Lower leg skin (tissue), 4 donors: Measurements from ENCODE around the gene RPTOR. TPM values are rescaled to one million over a fixed set of nuclear protein-coding genes. Genes with fewer than 3 reads are reported as not detected.

Experiments used
- DNase-seq, 2 donors: peaks; one replicate each; pipeline ENCODE4 v3.0.0-alpha.2; 2019; ENCODE audit warnings: low spot score in 2 of 2
- H3K4me3 ChIP-seq: fragments of 200-600 bp; sonication (generic); 2 replicates; pipeline ENCODE4 v1.5.1; 2017; ENCODE audit warnings: mild to moderate bottlenecking, low read depth; ENCODE audit not compliant: poor library complexity, severe bottlenecking
- POLR2A ChIP-seq, 2 donors: fragments of 450-650 bp; IDR thresholded peaks; one replicate each; pipeline ENCODE4 v1.6.1; 2016 to 2017; ENCODE audit warnings: antibody characterized with exemption in 2 of 2, mild to moderate bottlenecking in 1 of 2, moderate library complexity in 1 of 2
- WGBS, 2 donors: methylation state at CpG; one replicate each; pipeline ENCODE4 v1.1.5; 2018; 5-methylcytosine and 5-hydroxymethylcytosine counted together
- intact Hi-C: fragments of 100-400 bp; cut with DNase I; formaldehyde crosslinking; loops from one replicate; pipeline ENCODE4 v1.15.0; 2023; ENCODE audit warnings: low total_unique reads
- total RNA-seq, 4 donors: library from RNA; depleted of rRNA; stranded (reverse); fragments of >200 nt; gene quantifications; one replicate each; pipeline ENCODE4 v1.1.0, GENCODE V29; 2016
- TF ChIP-seq, protein P1 (sequence below), 3 donors: fragments of 450-650 bp; IDR thresholded peaks; one replicate each; pipeline ENCODE4 v1.5.1; 2016; ENCODE audit warnings: antibody characterized with exemption in 3 of 3, mild to moderate bottlenecking in 3 of 3, moderate library complexity in 2 of 3

The RPTOR gene
- total RNA-seq, 4 donors from 2014 or later = 30.7 to 68.2 (median 39.8) TPM

DNA sequence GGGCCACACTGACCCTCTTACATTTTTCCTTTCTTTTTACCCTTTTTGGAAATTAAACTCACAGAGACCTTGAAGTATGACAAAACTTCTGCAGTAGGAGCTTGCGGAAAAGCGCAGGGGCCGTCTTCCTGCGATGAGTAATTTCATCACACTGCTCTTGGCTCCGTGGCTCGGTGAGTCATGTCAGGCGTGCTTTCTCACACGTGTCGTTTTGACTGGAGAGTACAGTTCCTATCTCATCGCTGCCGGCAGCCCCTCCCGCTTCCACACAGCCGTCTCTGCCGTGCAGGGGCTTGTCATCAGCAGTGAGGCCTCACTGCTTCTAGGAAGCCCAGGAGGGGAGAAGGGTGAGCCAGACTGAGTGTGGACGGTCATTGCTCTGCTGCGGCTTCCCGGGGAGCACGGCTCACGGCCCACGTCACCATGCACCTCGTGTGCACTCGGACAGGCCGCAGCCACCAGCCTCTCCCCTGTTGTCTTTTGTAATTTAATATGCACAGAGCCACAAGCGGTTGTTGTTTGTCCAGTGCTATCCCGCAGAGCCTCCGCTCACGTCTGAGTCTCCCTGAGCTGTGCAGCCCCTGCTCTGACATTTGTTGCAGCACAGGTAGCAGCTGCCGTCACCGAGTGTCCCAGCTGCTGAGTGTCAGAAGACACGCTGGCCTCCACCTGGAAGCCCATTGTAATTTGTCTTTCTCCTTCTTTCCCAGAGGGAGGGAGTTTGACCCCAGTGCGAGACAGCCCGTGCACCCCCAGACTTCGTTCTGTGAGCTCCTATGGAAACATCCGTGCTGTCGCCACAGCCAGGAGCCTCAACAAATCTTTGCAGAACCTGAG lies 347.6 kb downstream of the RPTOR start:
- DNase-seq = peak in 1 of 2 donors; percentile 77
- H3K4me3 ChIP-seq = no peak overlapping the region
- WGBS, 2 donors = 46 to 49% methylated on average over 35 of the region's 35 CpGs
- no peak for TF ChIP-seq POLR2A (IDR thresholded peaks at IDR 0.05)
- TF ChIP-seq, protein P1, sequence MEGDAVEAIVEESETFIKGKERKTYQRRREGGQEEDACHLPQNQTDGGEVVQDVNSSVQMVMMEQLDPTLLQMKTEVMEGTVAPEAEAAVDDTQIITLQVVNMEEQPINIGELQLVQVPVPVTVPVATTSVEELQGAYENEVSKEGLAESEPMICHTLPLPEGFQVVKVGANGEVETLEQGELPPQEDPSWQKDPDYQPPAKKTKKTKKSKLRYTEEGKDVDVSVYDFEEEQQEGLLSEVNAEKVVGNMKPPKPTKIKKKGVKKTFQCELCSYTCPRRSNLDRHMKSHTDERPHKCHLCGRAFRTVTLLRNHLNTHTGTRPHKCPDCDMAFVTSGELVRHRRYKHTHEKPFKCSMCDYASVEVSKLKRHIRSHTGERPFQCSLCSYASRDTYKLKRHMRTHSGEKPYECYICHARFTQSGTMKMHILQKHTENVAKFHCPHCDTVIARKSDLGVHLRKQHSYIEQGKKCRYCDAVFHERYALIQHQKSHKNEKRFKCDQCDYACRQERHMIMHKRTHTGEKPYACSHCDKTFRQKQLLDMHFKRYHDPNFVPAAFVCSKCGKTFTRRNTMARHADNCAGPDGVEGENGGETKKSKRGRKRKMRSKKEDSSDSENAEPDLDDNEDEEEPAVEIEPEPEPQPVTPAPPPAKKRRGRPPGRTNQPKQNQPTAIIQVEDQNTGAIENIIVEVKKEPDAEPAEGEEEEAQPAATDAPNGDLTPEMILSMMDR (IDR thresholded peaks at IDR 0.05) = no peak
- intact Hi-C loops = no loop called here

DNA sequence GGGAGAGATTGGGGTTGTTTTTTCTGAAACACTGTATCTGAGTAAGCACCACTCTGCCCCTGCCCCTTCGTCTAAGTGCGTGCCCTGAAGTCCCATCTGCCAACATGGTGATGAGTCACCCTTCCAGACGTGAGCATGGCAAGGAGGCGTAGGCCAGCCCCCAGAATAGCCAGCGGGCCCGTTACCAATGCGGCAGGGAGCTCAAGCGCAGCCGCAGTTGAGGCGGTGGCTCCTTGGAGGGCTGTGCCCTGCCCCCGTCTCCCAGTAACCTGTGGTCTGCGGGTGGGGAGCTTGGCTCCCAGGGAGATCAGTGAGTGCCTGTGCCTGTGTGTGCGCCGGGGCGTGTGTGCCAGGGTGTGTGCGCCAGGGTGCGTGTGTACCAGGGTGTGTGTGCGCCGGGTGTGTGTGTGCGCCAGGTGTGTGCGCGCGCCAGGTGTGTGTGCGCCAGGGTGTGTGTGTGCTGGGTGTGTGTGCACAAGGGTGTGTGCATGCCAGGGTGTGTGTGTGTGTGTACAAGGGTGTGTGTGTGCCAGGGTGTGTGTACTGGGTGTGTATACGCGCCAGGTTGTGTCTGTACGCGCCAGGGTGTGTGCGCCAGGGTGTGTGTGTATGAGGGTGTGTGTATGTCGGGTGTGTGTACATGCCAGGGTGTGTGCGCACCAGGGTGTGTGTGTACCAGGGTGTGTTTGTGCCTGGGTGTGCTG lies 348.4 kb downstream of the RPTOR start:
- intact Hi-C loops = no loop called here
- DNase-seq = peak in 1 of 2 donors; percentile 31
- TF ChIP-seq, protein P1 (IDR thresholded peaks at IDR 0.05) = no peak
- TF ChIP-seq POLR2A (IDR thresholded peaks at IDR 0.05) = no peak
- 62% methylated on average over 30 to 31 of the region's 31 CpGs for WGBS, 2 donors
- H3K4me3 ChIP-seq = no peak overlapping the region

DNA sequence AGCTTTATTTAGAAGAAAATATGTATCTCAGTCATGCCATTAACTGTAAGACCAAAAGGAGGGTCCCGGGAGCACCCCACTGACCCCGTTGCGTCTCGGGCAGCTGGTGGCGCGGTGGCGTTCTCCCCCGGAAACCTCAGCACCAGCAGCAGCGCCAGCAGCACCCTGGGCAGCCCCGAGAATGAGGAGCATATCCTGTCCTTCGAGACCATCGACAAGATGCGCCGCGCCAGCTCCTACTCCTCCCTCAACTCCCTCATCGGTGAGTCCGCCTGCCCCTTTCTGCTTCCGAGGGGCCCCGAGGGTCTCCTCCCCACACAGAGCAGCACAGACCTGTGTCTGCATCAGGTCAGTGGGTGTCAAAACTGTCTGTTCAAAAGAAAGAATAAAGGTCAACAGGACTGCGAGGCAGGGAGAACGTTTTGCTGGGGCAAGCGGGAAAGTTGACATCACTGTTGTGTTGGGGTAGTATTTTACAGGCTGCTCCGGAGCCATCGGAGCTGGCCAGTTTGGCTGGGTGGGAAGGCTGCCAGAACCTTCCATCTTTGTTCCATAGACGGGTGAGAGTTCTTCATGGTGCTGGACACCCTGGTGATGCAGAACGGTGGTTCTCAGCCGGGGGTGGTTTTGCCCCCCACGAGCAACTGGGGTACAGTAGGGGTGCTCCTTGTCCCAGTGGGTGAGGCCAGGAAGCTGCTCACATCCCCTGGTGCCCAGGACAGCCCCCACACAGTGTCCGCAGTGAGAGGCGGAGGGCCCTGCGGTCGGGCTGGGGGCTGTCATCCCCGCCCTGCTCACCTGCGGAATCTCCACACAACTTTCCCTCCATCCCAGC lies 349.2 kb downstream of the RPTOR start:
- no peak for DNase-seq
- no peak for TF ChIP-seq POLR2A (IDR thresholded peaks at IDR 0.05)
- TF ChIP-seq, protein P1 (IDR thresholded peaks at IDR 0.05) = no peak
- WGBS, 2 donors = 90 to 92% methylated on average over 28 to 31 of the region's 34 CpGs
- no peak overlapping the region for H3K4me3 ChIP-seq
- intact Hi-C loops = no loop called here

DNA sequence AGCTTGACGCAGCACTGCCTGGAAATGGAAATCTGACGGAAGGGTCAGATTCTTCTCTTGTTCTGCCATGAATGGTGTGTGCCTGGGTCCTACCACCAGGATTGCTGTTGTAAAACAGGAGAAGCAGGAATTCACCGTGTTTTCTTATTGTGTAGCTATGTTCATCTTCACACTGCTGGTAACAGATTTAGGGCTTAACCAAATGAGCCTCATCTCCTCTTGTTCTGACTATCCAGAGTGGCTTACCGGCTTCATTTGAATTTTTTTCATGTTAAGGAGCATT lies 349.7 kb downstream of the RPTOR start:
- intact Hi-C loops = no loop called here
- no peak overlapping the region for H3K4me3 ChIP-seq
- WGBS, 2 donors = 80 to 91% methylated on average over 4 of the region's 4 CpGs
- DNase-seq = no peak
- no peak for TF ChIP-seq POLR2A (IDR thresholded peaks at IDR 0.05)
- TF ChIP-seq, protein P1 (IDR thresholded peaks at IDR 0.05) = no peak

DNA sequence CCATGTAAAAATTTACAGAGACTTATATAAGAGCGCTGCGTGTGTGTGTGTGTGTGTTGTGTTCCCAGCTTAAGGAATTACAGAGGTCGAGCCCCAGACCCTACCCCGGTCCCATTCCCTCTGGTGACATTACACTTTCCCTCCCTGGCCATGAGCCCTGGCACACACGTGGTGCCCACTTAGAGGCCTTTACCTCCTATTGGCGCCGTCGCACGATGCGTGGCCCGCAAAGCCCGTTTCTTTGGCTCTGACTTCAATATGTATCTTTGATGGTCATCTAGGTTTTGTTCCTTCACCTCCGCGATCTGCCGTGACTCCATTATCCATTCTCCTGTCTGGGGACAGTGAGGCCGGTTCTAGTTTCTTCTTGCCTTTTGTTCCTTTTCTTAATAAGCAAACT lies 350.1 kb downstream of the RPTOR start:
- WGBS, 2 donors = 93 to 95% methylated on average over 16 of the region's 16 CpGs
- no peak for DNase-seq
- TF ChIP-seq, protein P1 (IDR thresholded peaks at IDR 0.05) = no peak
- no peak for TF ChIP-seq POLR2A (IDR thresholded peaks at IDR 0.05)
- intact Hi-C loops = no loop called here
- no peak overlapping the region for H3K4me3 ChIP-seq
